HepG2 (cell line): Measurements from ENCODE around the gene EMILIN1. TPM values are rescaled to one million over a fixed set of nuclear protein-coding genes. Genes with fewer than 3 reads are reported as not detected.

ENCODE experiments used
- CBX5 ChIP-seq: sonication (generic); formaldehyde crosslinking; IDR thresholded peaks from 2 replicates; pipeline ENCODE4 v1.4.0; 2020; ENCODE audit warnings: missing genetic modification reagents, borderline replicate concordance
- CCDC6 ChIP-seq: sonication (generic); formaldehyde crosslinking; IDR thresholded peaks from 2 replicates; pipeline ENCODE4 v1.8.1; 2022; ENCODE audit warnings: mild to moderate bottlenecking, missing genetic modification reagents, moderate library complexity
- ETV5 ChIP-seq: IDR thresholded peaks from 2 replicates; pipeline ENCODE4 v1.6.1; 2018; ENCODE audit warnings: missing biosample characterization, missing genetic modification reagents, inconsistent platforms, borderline replicate concordance
- ETV6 ChIP-seq: sonication (generic); formaldehyde crosslinking; conservative IDR thresholded peaks from 2 replicates; pipeline ENCODE4 v1.4.0; 2020; ENCODE audit warnings: missing genetic modification reagents
- FOXA3 ChIP-seq: IDR thresholded peaks from 2 replicates; pipeline ENCODE4 v1.6.1; 2016; ENCODE audit warnings: missing genetic modification reagents, missing compliant biosample characterization
- HOXA3 ChIP-seq: sonication (generic); formaldehyde crosslinking; IDR thresholded peaks from 2 replicates; pipeline ENCODE4 v1.5.0; 2020; ENCODE audit warnings: missing genetic modification reagents
- MTA1 ChIP-seq: sonication (generic); formaldehyde crosslinking; IDR thresholded peaks from 2 replicates; pipeline ENCODE4 v1.4.0; 2020; ENCODE audit warnings: missing genetic modification reagents, mild to moderate bottlenecking, borderline replicate concordance
- PHB2 ChIP-seq: fragments of 450-650 bp; IDR thresholded peaks from 2 replicates; pipeline ENCODE4 v1.6.1; 2018; ENCODE audit not compliant: partially characterized antibody
- SAFB2 ChIP-seq: sonication (generic); formaldehyde crosslinking; IDR thresholded peaks from 2 replicates; pipeline ENCODE4 v1.5.1; 2020; ENCODE audit warnings: missing genetic modification reagents, low read depth, mild to moderate bottlenecking, borderline replicate concordance
- TARDBP ChIP-seq: sonication (generic); formaldehyde crosslinking; IDR thresholded peaks from 2 replicates; pipeline ENCODE4 v1.8.0; 2022; ENCODE audit warnings: mild to moderate bottlenecking, missing genetic modification reagents
- ZNF138 ChIP-seq: sonication (generic); formaldehyde crosslinking; IDR thresholded peaks from 2 replicates; pipeline ENCODE4 v1.5.0; 2020; ENCODE audit warnings: mild to moderate bottlenecking, low read depth, missing genetic modification reagents
- ZNF207 ChIP-seq: fragments of 450-650 bp; IDR thresholded peaks from 2 replicates; pipeline ENCODE4 v1.6.1; 2016; ENCODE audit warnings: antibody characterized with exemption, borderline replicate concordance
- ZNF552 ChIP-seq: sonication (generic); formaldehyde crosslinking; IDR thresholded peaks from 2 replicates; pipeline ENCODE4 v1.9.0; 2022; ENCODE audit warnings: missing genetic modification reagents, mild to moderate bottlenecking, borderline replicate concordance
- ZNF557 ChIP-seq: sonication (generic); formaldehyde crosslinking; IDR thresholded peaks from 2 replicates; pipeline ENCODE4 v1.4.0; 2020; ENCODE audit warnings: missing genetic modification reagents
- ZNF644 ChIP-seq: IDR thresholded peaks from 2 replicates; pipeline ENCODE4 v1.6.1; 2016; ENCODE audit warnings: low read depth
- ZNF782 ChIP-seq: sonication (generic); formaldehyde crosslinking; IDR thresholded peaks from 2 replicates; pipeline ENCODE4 v1.4.0; 2020; ENCODE audit warnings: missing genetic modification reagents, mild to moderate bottlenecking, borderline replicate concordance
- ZNF816 ChIP-seq: sonication (generic); formaldehyde crosslinking; IDR thresholded peaks from 2 replicates; pipeline ENCODE4 v1.8.0; 2022; ENCODE audit warnings: missing genetic modification reagents, mild to moderate bottlenecking, borderline replicate concordance
- ZSCAN22 ChIP-seq: sonication (generic); formaldehyde crosslinking; IDR thresholded peaks from 2 replicates; pipeline ENCODE4 v1.4.0; 2020; ENCODE audit warnings: mild to moderate bottlenecking, missing genetic modification reagents
- ZSCAN25 ChIP-seq: sonication (generic); formaldehyde crosslinking; IDR thresholded peaks from 2 replicates; pipeline ENCODE4 v1.8.0; 2022; ENCODE audit warnings: mild to moderate bottlenecking, missing genetic modification reagents
- polyA plus RNA-seq, 8 experiments: library from polyadenylated mRNA; depleted of rRNA in 3 of 8; stranded (reverse) in 7 of 8; unstranded in 1 of 8; fragments of >200 nt; fragmentation: Illumina TruSeq in 4 of 8; extraction: Trizol in 4 of 8; gene quantifications; 2 replicates each; pipeline versions ENCODE4 v1.2.1 to v1.2.3, GENCODE V29; 2011 to 2016; ENCODE audit warnings: low read depth in 4 of 8, missing spikeins in 1 of 8, mixed read lengths in 1 of 8; ENCODE audit not compliant: insufficient read depth in 1 of 8
- total RNA-seq, 5 experiments: library from RNA; depleted of rRNA; stranded (reverse); fragments of >200 nt; fragmentation: Illumina TruSeq; extraction: Trizol; gene quantifications; 2 replicates each; pipeline ENCODE4 v1.2.3, GENCODE V29; 2016; ENCODE audit warnings: low read depth in 1 of 5
- TF ChIP-seq, protein P1 (sequence below): sonication (generic); formaldehyde crosslinking; IDR thresholded peaks from 2 replicates; pipeline ENCODE4 v1.5.0; 2020; ENCODE audit warnings: missing genetic modification reagents, mild to moderate bottlenecking, borderline replicate concordance
- TF ChIP-seq, protein P2 (sequence below): sonication (generic); formaldehyde crosslinking; IDR thresholded peaks from 2 replicates; pipeline ENCODE4 v1.4.0; 2020; ENCODE audit warnings: low read depth, missing genetic modification reagents
- TF ChIP-seq, protein P3 (sequence below): sonication (generic); formaldehyde crosslinking; IDR thresholded peaks from 2 replicates; pipeline ENCODE4 v1.4.0; 2020; ENCODE audit warnings: missing genetic modification reagents

Gene EMILIN1
- total and polyA plus RNA-seq, 2 of the 13 experiments (the other 11 are each of a cell fraction or from before 2014, with no cell fraction given) = 8.1 to 9.7 TPM

DNA sequence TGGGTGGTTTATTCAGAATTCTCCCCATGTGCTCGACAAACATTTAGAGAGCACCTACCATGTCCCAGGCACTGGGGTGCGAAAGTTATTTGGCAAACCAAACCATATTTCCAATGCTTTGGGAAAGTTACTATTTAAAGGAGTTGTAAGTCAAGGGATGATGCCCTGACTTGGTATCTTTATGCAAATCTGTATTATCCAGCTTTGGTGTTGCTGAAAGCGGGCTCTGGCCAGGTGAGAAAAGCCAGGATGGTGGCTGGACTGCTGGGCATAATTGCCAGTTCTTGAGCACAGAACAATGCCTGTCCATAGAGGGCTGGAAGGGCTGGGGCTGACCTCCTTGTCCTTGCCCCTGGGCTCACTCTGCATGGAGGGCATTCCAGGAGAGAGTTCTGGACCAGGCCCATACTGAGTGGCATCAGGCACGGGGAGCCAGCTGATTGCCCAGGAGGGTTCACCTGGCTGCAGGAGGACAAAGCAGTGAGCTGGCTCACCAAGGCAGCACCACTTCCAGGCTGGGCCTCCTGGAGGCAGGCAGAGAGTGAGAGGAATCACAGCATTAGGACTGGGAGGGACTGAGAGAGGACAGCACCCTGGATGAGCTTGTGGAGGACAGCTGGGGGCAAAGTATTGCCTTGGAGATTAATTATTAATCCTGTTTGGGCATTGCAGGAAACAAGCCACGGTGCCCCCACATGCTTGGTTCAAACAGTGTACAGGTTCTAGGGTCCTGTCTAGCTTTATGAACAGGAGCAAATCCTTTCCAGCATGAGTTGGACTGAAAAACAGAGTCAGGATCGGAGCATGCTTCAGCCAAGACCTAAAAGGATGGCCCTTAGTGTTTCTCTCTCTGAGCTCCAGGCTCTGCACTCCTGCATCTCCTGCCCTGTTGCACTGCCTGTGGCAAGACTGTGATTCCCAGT lies 15.3 kb downstream of the EMILIN1 start (continued):
- TF ChIP-seq CCDC6 (CRISPR knock-in tag) (peak; percentile 73), ZNF557 (CRISPR knock-in tag) (0 out of 2 replicates have a peak, but pooled peaks have one; percentile 48), ZNF552 (CRISPR knock-in tag) (0 out of 2 replicates have a peak, but pooled peaks have one; percentile 6), SAFB2 (peak; percentile 32; the same call in 1 of the 2 replicates), ZNF782 (peak; percentile 53; the same call in 1 of the 2 replicates), CBX5 (CRISPR knock-in tag) (peak; percentile 76; the same call in 1 of the 2 replicates), ZNF816 (CRISPR knock-in tag) (peak; percentile 85; the same call in 1 of the 2 replicates), TARDBP (CRISPR knock-in tag) (peak; percentile 83), HOXA3 (CRISPR knock-in tag) (peak; percentile 68; the same call in 1 of the 2 replicates), ETV5 (CRISPR knock-in tag) (peak; percentile 72; the same call in 1 of the 2 replicates), MTA1 (CRISPR knock-in tag) (peak; percentile 50; the same call in 1 of the 2 replicates), ZSCAN22 (peak; percentile 49; the same call in 1 of the 2 replicates), ZNF138 (CRISPR knock-in tag) (peak; percentile 78; the same call in 1 of the 2 replicates), FOXA3 (CRISPR knock-in tag) (peak; percentile 60), ZNF644 (CRISPR knock-in tag) (peak; percentile 88), ETV6 (CRISPR knock-in tag) (peak; percentile 11; the same call in 1 of the 2 replicates), PHB2 (no peak), ZNF207 (no peak), ZSCAN25 (CRISPR knock-in tag) (peak; percentile 88)
- TF ChIP-seq, protein P1, sequence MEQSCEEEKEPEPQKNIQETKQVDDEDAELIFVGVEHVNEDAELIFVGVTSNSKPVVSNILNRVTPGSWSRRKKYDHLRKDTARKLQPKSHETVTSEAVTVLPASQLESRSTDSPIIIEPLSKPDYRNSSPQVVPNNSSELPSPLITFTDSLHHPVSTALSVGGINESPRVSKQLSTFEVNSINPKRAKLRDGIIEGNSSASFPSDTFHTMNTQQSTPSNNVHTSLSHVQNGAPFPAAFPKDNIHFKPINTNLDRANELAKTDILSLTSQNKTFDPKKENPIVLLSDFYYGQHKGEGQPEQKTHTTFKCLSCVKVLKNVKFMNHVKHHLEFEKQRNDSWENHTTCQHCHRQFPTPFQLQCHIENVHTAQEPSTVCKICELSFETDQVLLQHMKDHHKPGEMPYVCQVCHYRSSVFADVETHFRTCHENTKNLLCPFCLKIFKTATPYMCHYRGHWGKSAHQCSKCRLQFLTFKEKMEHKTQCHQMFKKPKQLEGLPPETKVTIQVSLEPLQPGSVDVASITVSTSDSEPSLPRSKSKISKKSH = 0 out of 2 replicates have a peak, but pooled peaks have one; percentile 41
- TF ChIP-seq, protein P2, sequence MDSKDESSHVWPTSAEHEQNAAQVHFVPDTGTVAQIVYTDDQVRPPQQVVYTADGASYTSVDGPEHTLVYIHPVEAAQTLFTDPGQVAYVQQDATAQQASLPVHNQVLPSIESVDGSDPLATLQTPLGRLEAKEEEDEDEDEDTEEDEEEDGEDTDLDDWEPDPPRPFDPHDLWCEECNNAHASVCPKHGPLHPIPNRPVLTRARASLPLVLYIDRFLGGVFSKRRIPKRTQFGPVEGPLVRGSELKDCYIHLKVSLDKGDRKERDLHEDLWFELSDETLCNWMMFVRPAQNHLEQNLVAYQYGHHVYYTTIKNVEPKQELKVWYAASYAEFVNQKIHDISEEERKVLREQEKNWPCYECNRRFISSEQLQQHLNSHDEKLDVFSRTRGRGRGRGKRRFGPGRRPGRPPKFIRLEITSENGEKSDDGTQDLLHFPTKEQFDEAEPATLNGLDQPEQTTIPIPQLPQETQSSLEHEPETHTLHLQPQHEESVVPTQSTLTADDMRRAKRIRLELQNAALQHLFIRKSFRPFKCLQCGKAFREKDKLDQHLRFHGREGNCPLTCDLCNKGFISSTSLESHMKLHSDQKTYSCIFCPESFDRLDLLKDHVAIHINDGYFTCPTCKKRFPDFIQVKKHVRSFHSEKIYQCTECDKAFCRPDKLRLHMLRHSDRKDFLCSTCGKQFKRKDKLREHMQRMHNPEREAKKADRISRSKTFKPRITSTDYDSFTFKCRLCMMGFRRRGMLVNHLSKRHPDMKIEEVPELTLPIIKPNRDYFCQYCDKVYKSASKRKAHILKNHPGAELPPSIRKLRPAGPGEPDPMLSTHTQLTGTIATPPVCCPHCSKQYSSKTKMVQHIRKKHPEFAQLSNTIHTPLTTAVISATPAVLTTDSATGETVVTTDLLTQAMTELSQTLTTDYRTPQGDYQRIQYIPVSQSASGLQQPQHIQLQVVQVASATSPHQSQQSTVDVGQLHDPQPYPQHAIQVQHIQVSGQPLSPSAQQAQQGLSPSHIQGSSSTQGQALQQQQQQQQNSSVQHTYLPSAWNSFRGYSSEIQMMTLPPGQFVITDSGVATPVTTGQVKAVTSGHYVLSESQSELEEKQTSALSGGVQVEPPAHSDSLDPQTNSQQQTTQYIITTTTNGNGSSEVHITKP (CRISPR knock-in tag) = peak; percentile 65; the same call in 1 of the 2 replicates
- TF ChIP-seq, protein P3, sequence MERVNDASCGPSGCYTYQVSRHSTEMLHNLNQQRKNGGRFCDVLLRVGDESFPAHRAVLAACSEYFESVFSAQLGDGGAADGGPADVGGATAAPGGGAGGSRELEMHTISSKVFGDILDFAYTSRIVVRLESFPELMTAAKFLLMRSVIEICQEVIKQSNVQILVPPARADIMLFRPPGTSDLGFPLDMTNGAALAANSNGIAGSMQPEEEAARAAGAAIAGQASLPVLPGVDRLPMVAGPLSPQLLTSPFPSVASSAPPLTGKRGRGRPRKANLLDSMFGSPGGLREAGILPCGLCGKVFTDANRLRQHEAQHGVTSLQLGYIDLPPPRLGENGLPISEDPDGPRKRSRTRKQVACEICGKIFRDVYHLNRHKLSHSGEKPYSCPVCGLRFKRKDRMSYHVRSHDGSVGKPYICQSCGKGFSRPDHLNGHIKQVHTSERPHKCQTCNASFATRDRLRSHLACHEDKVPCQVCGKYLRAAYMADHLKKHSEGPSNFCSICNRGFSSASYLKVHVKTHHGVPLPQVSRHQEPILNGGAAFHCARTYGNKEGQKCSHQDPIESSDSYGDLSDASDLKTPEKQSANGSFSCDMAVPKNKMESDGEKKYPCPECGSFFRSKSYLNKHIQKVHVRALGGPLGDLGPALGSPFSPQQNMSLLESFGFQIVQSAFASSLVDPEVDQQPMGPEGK = peak; percentile 98
